HCT116 (cell line): ENCODE measurements around the gene MED13L. TPM values are rescaled to one million over a fixed set of nuclear protein-coding genes. Genes with fewer than 3 reads are reported as not detected.

Experiments
- ATAC-seq: fragments of 200-7000 bp; cut with Tn5 transposase; 2 replicates; pipeline ENCODE4 v1.9.1; 2020; ENCODE audit warnings: mild to moderate bottlenecking, moderate library complexity
- BruUV-seq: library from RNA; stranded (reverse); fragments of 400-500 nt; replicated peaks from 2 replicates; lab custom pipeline; 2021; lab: Mats Ljungman, UMichigan
- CTCF ChIA-PET: fragments of 300-600 bp; sonication (Branson Sonifier 250); formaldehyde crosslinking; loops from one replicate; lab custom pipeline; 2021; ENCODE audit warnings: antibody characterized with exemption; lab: Charles Lee
- POLR2A ChIA-PET: fragments of 300-600, 350-600 bp; sonication (Branson Sonifier 250); formaldehyde crosslinking; loops from one replicate; lab custom pipeline; 2021; ENCODE audit warnings: antibody characterized with exemption; lab: Charles Lee
- RAD21 ChIA-PET, 2 experiments: fragments of 300-600 bp; sonication (Branson Sonifier 250); formaldehyde crosslinking; loops; one replicate each; lab custom pipeline; 2023; ENCODE audit warnings: low total read pairs in 2 of 2; ENCODE audit not compliant: uncharacterized antibody in 2 of 2, unreplicated experiment in 2 of 2, low non-redundant PET in 1 of 2; lab: Charles Lee
- DNase-seq: peaks from one replicate; pipeline ENCODE4 v3.0.0-alpha.2; 2010; ENCODE audit warnings: low read depth, low spot score
- H2AFZ ChIP-seq: fragments of 200-600 bp; shearing (Covaris generic), sonication (generic); 2 replicates; pipeline ENCODE4 v1.6.1; 2017; ENCODE audit warnings: low read depth, mixed run types, mixed read lengths, antibody characterized with exemption, low read length; ENCODE audit not compliant: poor library complexity, severe bottlenecking
- H3K27ac ChIP-seq: 2 replicates; pipeline ENCODE4 v1.5.1; 2012; ENCODE audit warnings: low read depth, low read length
- H3K27me3 ChIP-seq: fragments of 200-600 bp; sonication (generic); 2 replicates; pipeline ENCODE4 v1.6.1; 2016; ENCODE audit warnings: mixed run types, low read length, mixed read lengths; ENCODE audit not compliant: insufficient read depth
- H3K36me3 ChIP-seq, 2 experiments: fragments of 200-500 bp in 1 of 2; fragments of 200-600 bp in 1 of 2; sonication (Bioruptor generic) in 1 of 2; sonication (generic) in 1 of 2; 2 replicates each; pipeline versions ENCODE4 v1.5.1 to v1.6.1; 2014 to 2016; ENCODE audit warnings: low read length in 2 of 2, inconsistent platforms in 1 of 2, mixed read lengths in 1 of 2, mixed run types in 1 of 2; ENCODE audit not compliant: insufficient read depth in 2 of 2, control insufficient read depth in 1 of 2
- H3K4me1 ChIP-seq, 2 experiments: fragments of 200-600 bp in 1 of 2; sonication (generic) in 1 of 2; 2 replicates each; pipeline versions ENCODE4 v1.5.1 to v1.6.1; 2012 to 2017; ENCODE audit warnings: low read length in 2 of 2, inconsistent platforms in 1 of 2, mild to moderate bottlenecking in 1 of 2, mixed read lengths in 1 of 2, mixed run types in 1 of 2, moderate library complexity in 1 of 2; ENCODE audit not compliant: insufficient read depth in 2 of 2, control insufficient read depth in 1 of 2
- H3K4me2 ChIP-seq: fragments of 200-600 bp; sonication (generic); 2 replicates; pipeline ENCODE4 v1.6.1; 2017; ENCODE audit warnings: mixed run types, low read length, mixed read lengths
- H3K4me3 ChIP-seq, 2 experiments: fragments of 200-600 bp in 1 of 2; sonication (generic) in 1 of 2; replicated peaks in 1 of 2; 2 replicates each; pipeline ENCODE4 v1.5.1; 2011 to 2016; ENCODE audit warnings: low read length in 2 of 2, control low read depth in 1 of 2, low read depth in 1 of 2, mild to moderate bottlenecking in 1 of 2, mixed read lengths in 1 of 2, mixed run types in 1 of 2
- H3K79me2 ChIP-seq: fragments of 200-600 bp; sonication (generic); 2 replicates; pipeline ENCODE4 v1.6.1; 2017; ENCODE audit warnings: mild to moderate bottlenecking, mixed run types, low read length, moderate library complexity, mixed read lengths; ENCODE audit not compliant: insufficient read depth
- H3K9ac ChIP-seq: fragments of 200-600 bp; sonication (generic); 2 replicates; pipeline ENCODE4 v1.6.1; 2016; ENCODE audit warnings: low read length, mixed read lengths
- H3K9me2 ChIP-seq: fragments of 200-600 bp; sonication (generic), shearing (Covaris generic); 2 replicates; pipeline ENCODE4 v1.6.1; 2017; ENCODE audit warnings: mixed run types, mild to moderate bottlenecking, moderate library complexity; ENCODE audit not compliant: insufficient read depth
- H3K9me3 ChIP-seq, 2 experiments: fragments of 200-500 bp in 1 of 2; fragments of 200-600 bp in 1 of 2; sonication (Bioruptor generic) in 1 of 2; sonication (generic) in 1 of 2; 2 replicates each; pipeline ENCODE4 v1.6.1; 2014 to 2017; ENCODE audit warnings: low read length in 2 of 2, mixed read lengths in 2 of 2, inconsistent platforms in 1 of 2, low read depth in 1 of 2, mild to moderate bottlenecking in 1 of 2, mixed run types in 1 of 2, moderate library complexity in 1 of 2; ENCODE audit not compliant: control insufficient read depth in 1 of 2, insufficient read depth in 1 of 2
- H4K20me1 ChIP-seq: fragments of 200-600 bp; sonication (generic), shearing (Covaris generic); 2 replicates; pipeline ENCODE4 v1.6.1; 2017; ENCODE audit warnings: mixed run types, mild to moderate bottlenecking, moderate library complexity; ENCODE audit not compliant: insufficient read depth
- ATF3 ChIP-seq: IDR thresholded peaks from 2 replicates; pipeline ENCODE4 v1.6.1; 2012
- CEBPB ChIP-seq: IDR thresholded peaks from 2 replicates; pipeline ENCODE4 v1.6.1; 2012; ENCODE audit warnings: low read depth
- EGR1 ChIP-seq: IDR thresholded peaks from 2 replicates; pipeline ENCODE4 v1.6.1; 2012; ENCODE audit warnings: low read depth
- EZH2 ChIP-seq: fragments of 200-600 bp; sonication (generic); IDR thresholded peaks from 2 replicates; pipeline ENCODE4 v1.6.1; 2017; ENCODE audit warnings: antibody characterized with exemption, mixed run types
- FOSL1 ChIP-seq: IDR thresholded peaks from 2 replicates; pipeline ENCODE4 v1.6.1; 2012; ENCODE audit warnings: low read depth
- MAX ChIP-seq: IDR thresholded peaks from 2 replicates; pipeline ENCODE4 v1.6.1; 2012
- POLR2AphosphoS5 ChIP-seq: IDR thresholded peaks from 2 replicates; pipeline ENCODE4 v1.6.1; 2011; ENCODE audit warnings: mild to moderate bottlenecking, low read depth, low read length, moderate library complexity
- RAD21 ChIP-seq: IDR thresholded peaks from 2 replicates; pipeline ENCODE4 v1.6.1; 2012; ENCODE audit warnings: low read depth, mild to moderate bottlenecking
- SIN3A ChIP-seq: IDR thresholded peaks from 2 replicates; pipeline ENCODE4 v1.6.1; 2012; ENCODE audit warnings: low read depth
- SRF ChIP-seq: IDR thresholded peaks from 2 replicates; pipeline ENCODE4 v1.6.1; 2012; ENCODE audit warnings: low read depth
- YY1 ChIP-seq: IDR thresholded peaks from 2 replicates; pipeline ENCODE4 v1.6.1; 2011; ENCODE audit warnings: low read length, low read depth, moderate library complexity, mild to moderate bottlenecking; ENCODE audit not compliant: insufficient replicate concordance; ENCODE audit errors: extremely low read depth
- ZNF274 ChIP-seq: fragments of 200-500 bp; sonication (Bioruptor generic); IDR thresholded peaks from 2 replicates; pipeline ENCODE4 v1.6.1; 2014; ENCODE audit warnings: mild to moderate bottlenecking, low read depth, low read length, inconsistent platforms
- intact Hi-C: fragments of 100-400 bp; cut with micrococcal nuclease; formaldehyde crosslinking; loops from 2 replicates; pipeline ENCODE4 v1.10.0; 2022
- total RNA-seq: library from RNA; stranded (reverse); gene quantifications from one replicate; pipeline ENCODE4 v1.2.1, GENCODE V29; 2021; ENCODE audit not compliant: unreplicated experiment

Gene MED13L
- total RNA-seq, 1 experiment from 2014 or later, result 176 TPM

- CTCF ChIA-PET, result no interaction called here
Measured at GRCh38 chr12:116280595-116281290, 3.2 kb upstream of the MED13L start.

GRCh38 chr12:116278667-116279066 lies 1.2 kb upstream of the MED13L start:
- Histone ChIP-seq H3K36me3 (no peaks in the 10 kb centered on the region), H3K4me2 (peak overlapping the region; percentile 73)
- no TSS peak for BruUV-seq
- RAD21 ChIA-PET, result no interaction called here
- TF ChIP-seq MAX (no peak), FOSL1 (no peak), CEBPB (no peak), EZH2 (no peak), SRF (no peak), SIN3A (no peak), RAD21 (no peak), EGR1 (no peak), ZNF274 (no peak), POLR2AphosphoS5 (no peak)
- TF ChIP-seq, all 23 proteins: peak for 0
- ChIA-PET POLR2A (interaction anchor here (1.5 kb wide), 1 partner anchor 227 kb away, joined by 5 read pairs; no protein-coding TSS in a partner anchor), CTCF (no interaction called here)
- intact Hi-C loops, result loop anchor here (5.0 to 10.0 kb wide), 3 partner anchors 129 to 416 kb away; no protein-coding TSS in a partner anchor
- peaks cover 33% of the 10 kb centered on the region for H3K79me2 ChIP-seq
- H3K9me3 ChIP-seq, result no peaks in the 10 kb centered on the region
- ATAC-seq (no peak), DNase-seq (no peak)
- H3K4me1 ChIP-seq, result peaks cover 11 to 33% of the 10 kb centered on the region in 2 experiments
- no peaks in the 10 kb centered on the region for H3K27me3 ChIP-seq
- H3K4me3 ChIP-seq, result peak overlapping the region in 1 of 2 experiments; percentile 50; a peak in 1 of 4 replicates
- peaks cover 15% of the 10 kb centered on the region for H4K20me1 ChIP-seq
- H3K27ac ChIP-seq, result no peak overlapping the region
- no peaks in the 10 kb centered on the region for H3K9me2 ChIP-seq
- H2AFZ ChIP-seq, result no peak overlapping the region
- peak overlapping the region; percentile 59; the same call in 1 of the 2 replicates for H3K9ac ChIP-seq

More at GRCh38 chr12:116280595-116281290, 3.2 kb upstream of the MED13L start:
- no TSS peak for BruUV-seq
- Histone ChIP-seq H3K9ac (no peak overlapping the region), H3K79me2 (peaks cover 12% of the 10 kb centered on the region), H3K9me2 (no peaks in the 10 kb centered on the region), H3K4me1 (peaks cover 0 to 12% of the 10 kb centered on the region in 2 experiments; a peak in 3 of 4 replicates), H3K27me3 (no peaks in the 10 kb centered on the region), H3K9me3 (no peaks in the 10 kb centered on the region), H3K36me3 (no peaks in the 10 kb centered on the region), H3K4me2 (no peak overlapping the region), H2AFZ (no peak overlapping the region), H4K20me1 (peaks cover 1% of the 10 kb centered on the region; the same call in 1 of the 2 replicates), H3K4me3 (no peak overlapping the region), H3K27ac (no peak overlapping the region)
- RAD21 ChIA-PET, result no interaction called here
- intact Hi-C loops, result no loop called here
- no peak for DNase-seq
- POLR2A ChIA-PET, result no interaction called here
- no peak for ATAC-seq
- TF ChIP-seq EGR1 (no peak), YY1 (no peak), RAD21 (no peak), ATF3 (no peak)
